HG02623 (cell line): ENCODE data around the gene HDAC5.
"Not testable (repeated sequence)": the region's sequence is repeated elsewhere in the genome, so short reads cannot be mapped to it uniquely, and the experiment has no call there.

Source experiments
- ATAC-seq: cut with Tn5 transposase; IDR thresholded peaks from one replicate; pipeline ENCODE4 v1.9.1; 2021; ENCODE audit warnings: moderate library complexity; ENCODE audit not compliant: unreplicated experiment

HDAC5 gene

GRCh38 chr17:44112284-44113280 is 10.9 kb downstream of the HDAC5 start:
- ATAC-seq, result no peak

DNA sequence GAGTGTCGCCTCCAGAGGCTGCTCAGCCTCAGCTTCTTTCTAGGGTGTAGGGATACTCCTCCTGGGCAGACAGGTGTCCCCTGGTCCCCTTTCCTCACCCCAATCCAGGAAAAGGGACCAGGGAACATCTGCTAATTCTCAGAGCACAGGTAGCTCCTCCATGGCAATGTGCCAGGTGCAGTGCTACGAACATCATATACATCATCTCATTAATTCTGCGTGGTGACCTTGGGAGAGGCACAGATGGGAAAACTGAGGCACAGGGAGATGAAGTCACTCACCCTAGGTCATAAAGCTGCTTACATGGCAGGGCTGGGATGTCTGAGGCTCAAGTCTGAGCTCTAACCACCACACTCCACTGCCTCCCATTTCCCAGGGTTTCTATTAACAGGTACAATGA is 11.7 kb downstream of the HDAC5 start:
- no peak for ATAC-seq

DNA sequence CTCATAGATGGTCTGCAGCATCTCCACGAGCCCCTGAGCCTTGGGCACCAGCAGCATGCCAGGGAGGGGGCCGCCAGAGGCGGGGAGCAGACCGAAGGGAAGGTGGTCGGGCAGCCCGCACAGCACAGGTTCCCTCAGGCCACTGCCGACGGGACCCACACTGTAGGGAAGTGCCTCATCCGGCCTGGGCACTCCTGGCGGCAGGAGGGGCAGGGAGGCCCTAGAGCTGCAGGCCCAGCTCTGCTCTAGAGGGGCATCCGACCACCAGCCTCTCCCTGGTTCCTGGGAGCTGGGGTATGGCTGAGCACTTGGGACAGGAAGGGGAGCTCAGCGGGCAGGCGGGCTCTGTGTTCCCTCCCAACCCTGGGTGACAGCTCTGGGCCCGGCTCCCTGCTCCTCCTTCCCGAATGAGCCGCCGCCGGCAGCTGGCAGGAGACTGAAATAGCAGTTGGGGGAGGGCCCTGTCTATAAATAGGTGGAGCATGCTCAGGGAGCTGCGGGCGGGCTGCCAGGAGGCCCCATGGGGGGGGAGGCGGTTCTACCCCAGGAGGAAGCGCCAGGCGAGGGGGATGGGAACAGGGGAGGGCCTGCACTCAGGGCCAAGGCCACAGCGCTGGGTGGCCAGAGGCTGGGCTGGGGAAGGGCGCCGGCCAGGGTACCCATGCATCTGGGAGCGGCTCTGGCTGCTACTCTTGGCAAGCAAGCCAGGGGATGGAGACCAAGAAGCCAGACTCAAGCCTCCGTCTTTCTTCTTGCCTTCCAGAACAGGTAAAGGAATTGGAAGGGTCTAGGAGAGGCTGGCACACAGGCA is 12.4 kb downstream of the HDAC5 start:
- no peak for ATAC-seq

- no peak for ATAC-seq
These were observed 13.3 kb downstream of the HDAC5 start for GRCh38 chr17:44110011-44110686.

DNA sequence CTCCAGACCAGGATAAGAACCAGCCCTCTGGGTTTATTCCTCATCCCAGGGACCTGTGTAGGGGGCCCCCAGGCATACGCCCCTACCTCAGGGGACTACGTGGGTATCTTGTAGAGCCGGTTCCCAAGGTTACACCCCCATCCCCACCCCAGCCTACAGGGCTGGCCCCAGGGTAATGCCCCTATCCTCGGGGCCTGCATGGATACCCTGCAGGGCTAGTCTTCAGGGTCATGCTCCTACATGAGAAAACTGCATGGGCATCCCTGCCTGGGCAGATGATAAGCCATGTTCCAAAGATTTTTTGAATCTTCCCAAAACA is 14.2 kb downstream of the HDAC5 start:
- no peak for ATAC-seq

- ATAC-seq, result no peak
These were observed 14.8 kb downstream of the HDAC5 start for GRCh38 chr17:44108440-44109311.

DNA sequence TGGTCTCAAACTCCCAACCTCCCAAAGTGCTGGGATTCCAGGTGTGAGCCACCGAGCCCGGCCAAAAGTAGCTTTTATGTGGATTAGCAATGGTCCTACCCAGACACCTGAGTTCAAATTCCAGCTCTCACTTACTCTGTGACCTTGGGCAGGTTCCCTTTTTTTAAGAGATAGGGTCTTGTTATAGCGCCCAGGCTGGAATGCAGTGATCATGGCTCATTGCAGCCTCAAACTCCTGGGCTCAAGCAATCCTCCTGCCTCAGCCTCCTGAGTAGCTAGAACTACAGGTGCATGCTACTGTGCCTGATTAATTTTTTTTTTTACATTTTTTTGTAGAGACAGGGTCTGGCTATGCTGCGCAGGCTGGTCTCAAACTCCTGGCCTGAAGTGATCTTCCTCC is 16.6 kb downstream of the HDAC5 start:
- no peak for ATAC-seq

DNA sequence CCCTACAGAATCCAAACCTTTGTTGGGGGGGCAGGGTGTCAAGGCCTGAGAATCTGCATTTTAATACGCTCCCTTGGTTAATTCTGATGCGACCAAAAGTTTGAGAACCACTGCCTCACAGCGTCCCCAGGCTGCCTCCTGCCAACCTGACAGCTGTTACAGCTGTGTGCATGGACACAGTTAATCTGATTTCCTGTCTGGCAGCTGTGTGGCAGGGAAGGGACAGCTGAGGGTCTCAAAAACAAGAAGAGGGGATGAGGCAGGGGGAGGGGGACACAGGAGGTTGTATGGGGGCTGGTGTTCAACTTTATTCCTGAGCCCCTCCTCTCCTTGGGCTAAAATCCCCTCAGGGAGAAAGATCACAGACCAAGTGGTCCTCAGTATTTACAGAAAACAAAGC is 17.5 kb downstream of the HDAC5 start:
- ATAC-seq, result no peak

- ATAC-seq, result no peak
These were observed 18.0 kb downstream of the HDAC5 start for GRCh38 chr17:44105483-44105882.

- ATAC-seq, result no peak
These were observed 20.4 kb downstream of the HDAC5 start for GRCh38 chr17:44102849-44103622.

DNA sequence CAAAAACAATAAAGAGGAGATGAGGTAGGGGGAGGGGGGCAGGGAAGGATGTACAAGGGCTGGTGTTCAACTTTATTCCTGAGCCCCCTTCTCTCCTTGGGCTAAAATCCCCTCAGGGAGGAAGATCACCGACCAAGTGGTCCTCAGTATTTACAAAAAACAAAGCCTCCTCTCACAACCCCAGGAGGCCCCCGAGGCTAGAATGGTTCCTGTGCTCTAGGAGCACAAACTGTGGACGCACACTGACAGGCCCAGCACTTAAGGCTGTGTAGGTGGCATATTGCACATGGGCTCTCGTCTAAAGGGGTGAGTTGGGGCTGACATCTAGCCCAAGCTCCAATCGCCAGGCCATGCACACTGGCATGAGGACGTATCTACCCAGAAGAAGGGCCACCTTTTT is 21.6 kb downstream of the HDAC5 start:
- ATAC-seq, result not testable (repeated sequence)

DNA sequence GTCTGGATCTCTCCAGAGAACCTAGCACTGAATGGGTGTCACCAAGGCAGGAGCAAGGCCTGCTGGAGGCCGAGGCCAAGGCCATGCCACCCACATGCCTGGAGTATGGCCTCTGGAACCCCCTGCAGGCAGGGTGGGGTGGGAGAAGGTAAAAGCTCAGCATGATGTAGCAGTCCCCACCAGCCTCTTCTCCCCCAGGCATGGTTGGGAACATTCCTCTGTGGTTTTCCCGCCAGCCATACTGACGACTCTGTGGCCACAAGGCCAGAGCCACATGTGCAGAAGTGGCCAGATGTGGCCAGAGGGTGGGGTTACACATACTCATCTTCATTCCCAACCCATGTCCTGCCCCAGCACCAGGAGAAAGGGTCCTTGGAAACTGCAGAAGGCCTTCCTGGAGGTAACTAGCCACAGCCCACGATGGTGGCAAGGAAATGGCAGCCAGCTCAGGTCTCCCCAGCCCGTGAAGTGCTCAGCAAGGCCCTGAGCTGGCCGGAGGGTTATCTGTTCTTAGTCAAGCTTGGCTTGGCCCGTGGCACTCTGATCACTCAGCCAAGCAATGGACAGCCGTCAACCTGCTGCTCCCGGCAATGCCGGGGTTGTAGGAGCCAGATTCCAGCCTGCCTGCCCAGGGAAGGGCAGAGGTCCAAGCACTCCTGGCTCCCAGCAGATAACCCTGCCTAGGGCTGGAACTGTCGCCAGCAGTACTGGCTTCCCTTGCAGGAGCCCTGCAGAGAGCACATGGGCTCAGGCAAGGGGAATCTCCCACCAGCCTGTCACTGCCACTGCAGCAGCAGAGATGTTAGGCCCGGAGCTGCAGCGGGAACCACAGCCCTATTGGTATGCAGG is 26.1 kb downstream of the HDAC5 start:
- no peak for ATAC-seq

GRCh38 chr17:44095647-44096496 is 27.6 kb downstream of the HDAC5 start:
- ATAC-seq, result no peak

- ATAC-seq, result no peak
These were observed 28.1 kb downstream of the HDAC5 start for GRCh38 chr17:44095388-44095646.

DNA sequence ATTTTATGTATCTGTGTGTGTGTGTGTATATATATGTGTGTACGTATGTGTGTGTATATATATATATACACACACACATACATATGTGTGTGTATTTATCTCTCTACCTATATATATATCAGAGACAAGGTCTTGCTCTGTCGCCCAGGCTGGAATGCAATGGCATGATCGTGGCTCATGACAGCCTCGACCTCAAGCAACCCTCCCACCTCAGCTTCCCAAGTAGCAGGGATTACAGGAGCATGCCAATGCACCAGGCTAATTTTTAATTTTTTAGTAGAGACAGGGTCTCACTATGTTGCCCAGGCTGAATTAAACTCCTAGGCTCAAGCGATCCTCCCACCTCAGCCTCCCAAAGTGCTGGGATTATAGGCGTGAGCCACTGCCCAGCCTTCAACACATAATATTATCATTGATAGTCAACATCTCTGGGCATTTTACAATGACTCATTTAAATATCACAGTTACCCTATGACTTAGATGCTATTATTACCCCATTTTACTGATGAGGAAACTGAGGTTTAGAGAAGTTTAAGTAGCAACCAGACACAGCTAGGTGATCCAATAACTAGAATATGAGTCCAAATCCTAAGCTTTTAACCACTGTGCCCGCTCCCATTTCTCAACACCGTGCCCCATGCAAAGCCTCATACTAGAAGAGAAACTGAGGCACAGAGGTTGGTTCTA is 28.6 kb downstream of the HDAC5 start:
- no peak for ATAC-seq

DNA sequence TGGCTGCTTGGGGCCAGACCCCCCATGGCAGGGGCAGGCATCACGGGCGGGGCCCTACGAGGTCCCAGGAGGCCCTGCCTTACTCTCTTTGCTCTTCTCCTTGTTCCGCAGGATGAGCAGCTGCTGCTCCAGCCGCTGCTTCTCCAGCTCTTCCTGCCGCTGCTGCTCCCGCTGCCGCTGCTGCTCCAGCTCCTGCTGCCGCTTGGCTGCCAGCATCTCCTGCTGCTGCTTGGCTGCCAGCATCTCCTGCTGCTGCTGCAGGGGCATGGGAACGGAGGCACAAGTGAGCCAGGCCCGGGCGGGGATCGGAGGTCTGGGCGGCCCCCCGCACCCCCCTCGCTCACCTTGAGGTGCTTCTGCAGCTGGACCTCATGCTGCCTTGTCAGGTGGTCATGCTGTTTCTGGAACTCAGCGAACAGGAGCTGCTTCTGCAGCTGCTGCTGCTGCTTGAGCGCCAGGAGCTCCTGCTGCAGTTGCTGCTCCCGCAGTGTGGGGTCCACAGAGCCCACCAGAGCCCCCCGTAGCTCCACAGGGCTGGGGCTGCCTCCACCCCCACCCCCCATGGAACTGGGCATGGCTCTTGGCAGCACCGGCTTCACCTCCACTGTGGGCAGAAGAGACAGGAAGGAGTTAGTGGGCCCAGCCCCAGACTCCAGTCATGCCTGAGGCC is 30.1 kb downstream of the HDAC5 start:
- no peak for ATAC-seq

GRCh38 chr17:44092051-44092450 is 31.4 kb downstream of the HDAC5 start:
- no peak for ATAC-seq
